OCI-LY7 (cell line): ENCODE data around the gene MAG. TPM values are rescaled to one million over a fixed set of nuclear protein-coding genes. Genes with fewer than 3 reads are reported as not detected.

ENCODE experiments used
- BruUV-seq: library from RNA; stranded (reverse); fragments of 400-500 nt; replicated peaks from 2 replicates; lab custom pipeline; 2021; lab: Mats Ljungman, UMichigan
- CTCF ChIA-PET: fragments of 300-600 bp; sonication (Branson Sonifier 250); formaldehyde crosslinking; loops from one replicate; lab custom pipeline; 2022; ENCODE audit warnings: antibody characterized with exemption; ENCODE audit not compliant: unreplicated experiment; lab: Charles Lee
- POLR2A ChIA-PET: fragments of 300-600 bp; sonication (Branson Sonifier 250); formaldehyde crosslinking; loops from one replicate; lab custom pipeline; 2022; ENCODE audit warnings: antibody characterized with exemption; lab: Charles Lee
- DNase-seq: peaks from one replicate; pipeline ENCODE4 v3.0.0-alpha.2; 2015; ENCODE audit warnings: low spot score
- H2AFZ ChIP-seq: fragments of 200-600 bp; sonication (generic), shearing (Covaris generic); 2 replicates; pipeline ENCODE4 v1.6.1; 2014; ENCODE audit warnings: mild to moderate bottlenecking, antibody characterized with exemption, low read length, moderate library complexity
- H3K27ac ChIP-seq: fragments of 200-600 bp; sonication (generic); 2 replicates; pipeline ENCODE4 v1.5.1; 2014; ENCODE audit warnings: mixed run types, low read depth, mild to moderate bottlenecking, moderate library complexity, low read length, inconsistent platforms; ENCODE audit not compliant: poor library complexity, severe bottlenecking
- H3K36me3 ChIP-seq: fragments of 200-600 bp; sonication (generic); 2 replicates; pipeline ENCODE4 v1.6.1; 2014; ENCODE audit warnings: mild to moderate bottlenecking, antibody characterized with exemption, low read length, moderate library complexity, mixed read lengths; ENCODE audit not compliant: insufficient read depth
- H3K4me1 ChIP-seq: fragments of 200-600 bp; sonication (generic); 2 replicates; pipeline ENCODE4 v1.5.1; 2014; ENCODE audit warnings: mild to moderate bottlenecking, low read length; ENCODE audit not compliant: insufficient read depth, poor library complexity, severe bottlenecking
- H3K4me2 ChIP-seq: fragments of 200-600 bp; sonication (generic); 2 replicates; pipeline ENCODE4 v1.6.1; 2014; ENCODE audit warnings: mild to moderate bottlenecking, low read length
- H3K4me3 ChIP-seq: fragments of 200-600 bp; sonication (generic); 2 replicates; pipeline ENCODE4 v1.5.1; 2014; ENCODE audit warnings: mild to moderate bottlenecking, low read depth, low read length; ENCODE audit not compliant: poor library complexity, severe bottlenecking
- H3K79me2 ChIP-seq: fragments of 200-600 bp; sonication (generic); 2 replicates; pipeline ENCODE4 v1.6.1; 2016; ENCODE audit warnings: low read depth, mild to moderate bottlenecking, low read length, moderate library complexity, mixed read lengths; ENCODE audit not compliant: insufficient read depth
- H3K9me2 ChIP-seq: fragments of 200-600 bp; sonication (generic); 2 replicates; pipeline ENCODE4 v1.6.1; 2016; ENCODE audit warnings: mild to moderate bottlenecking, low read length, mixed read lengths; ENCODE audit not compliant: insufficient read depth
- H3K9me3 ChIP-seq: fragments of 200-600 bp; sonication (generic); 2 replicates; pipeline ENCODE4 v1.6.1; 2014; ENCODE audit warnings: mild to moderate bottlenecking, mixed run types, low read length, mixed read lengths
- H4K20me1 ChIP-seq: fragments of 200-600 bp; sonication (generic); 2 replicates; pipeline ENCODE4 v1.6.1; 2014; ENCODE audit warnings: mild to moderate bottlenecking, antibody characterized with exemption, low read length, moderate library complexity, mixed read lengths; ENCODE audit not compliant: insufficient read depth
- CTCF ChIP-seq: fragments of 200-600 bp; sonication (generic); conservative IDR thresholded peaks from 2 replicates; pipeline ENCODE4 v1.5.1; 2014; ENCODE audit warnings: mild to moderate bottlenecking, antibody characterized with exemption, low read length, moderate library complexity, mixed read lengths
- EZH2phosphoT487 ChIP-seq: fragments of 200-600 bp; sonication (generic); IDR thresholded peaks from 2 replicates; pipeline ENCODE4 v1.6.1; 2018; ENCODE audit warnings: low read depth, borderline replicate concordance, mild to moderate bottlenecking, mixed run types, antibody characterized with exemption, low read length, moderate library complexity, mixed read lengths
- intact Hi-C: fragments of 100-400 bp; cut with micrococcal nuclease; formaldehyde crosslinking; loops from one replicate; pipeline ENCODE4 v1.10.0; 2022; ENCODE audit not compliant: unreplicated experiment
- total RNA-seq, 2 experiments: library from RNA; depleted of rRNA in 1 of 2; stranded (reverse); fragments of >200 nt in 1 of 2; shearing (Covaris generic) in 1 of 2; gene quantifications; 2 replicates each; pipeline ENCODE4 v1.2.3, GENCODE V29; 2014 to 2022

Gene MAG
- total RNA-seq, 2 experiments from 2014 or later = 4.6 to 10.1 TPM

- TF ChIP-seq EZH2phosphoT487 (no peak), CTCF (no peak)
- Histone ChIP-seq H3K4me1 (peaks cover 78% of the 10 kb centered on the region), H3K9me3 (no peaks in the 10 kb centered on the region), H2AFZ (peak overlapping the region; percentile 31; the same call in 1 of the 2 replicates), H3K27ac (peak overlapping the region; percentile 26), H3K79me2 (no peaks in the 10 kb centered on the region), H3K9me2 (no peaks in the 10 kb centered on the region), H3K4me3 (no peak overlapping the region), H3K36me3 (no peaks in the 10 kb centered on the region), H4K20me1 (no peaks in the 10 kb centered on the region), H3K4me2 (peak overlapping the region; percentile 11; the same call in 1 of the 2 replicates)
- ChIA-PET CTCF (no interaction called here), POLR2A (interaction anchor here (1.0 to 1.4 kb wide), 3 partner anchors 9 to 25 kb away, joined by 3 to 5 read pairs (median 4); no protein-coding TSS in a partner anchor)
- DNase-seq = no peak
- intact Hi-C loops = loop anchor here (2.0 kb wide), 1 partner anchor 41 kb away; no protein-coding TSS in a partner anchor
- BruUV-seq = no TSS peak
Measured at GRCh38 chr19:35307931-35308330, 16.0 kb downstream of the MAG start.

- ChIA-PET POLR2A (interaction anchor here (1.0 to 1.1 kb wide), 2 partner anchors 15 to 24 kb away, joined by 3 to 5 read pairs; no protein-coding TSS in a partner anchor), CTCF (no interaction called here)
- H3K36me3 ChIP-seq = no peaks in the 10 kb centered on the region
- BruUV-seq = no TSS peak
- no peaks in the 10 kb centered on the region for H4K20me1 ChIP-seq
- DNase-seq = no peak
- no peaks in the 10 kb centered on the region for H3K9me2 ChIP-seq
- no peaks in the 10 kb centered on the region for H3K79me2 ChIP-seq
- no peak overlapping the region for H3K4me2 ChIP-seq
- intact Hi-C loops = no loop called here
- peaks cover 78% of the 10 kb centered on the region for H3K4me1 ChIP-seq
- H3K4me3 ChIP-seq = no peak overlapping the region
- H3K27ac ChIP-seq = no peak overlapping the region
- no peaks in the 10 kb centered on the region for H3K9me3 ChIP-seq
- no peak overlapping the region for H2AFZ ChIP-seq
- TF ChIP-seq EZH2phosphoT487 = no peak
- TF ChIP-seq CTCF = no peak
Measured at GRCh38 chr19:35308910-35309309, 16.9 kb downstream of the MAG start.

GRCh38 chr19:35309481-35310279 is 17.7 kb downstream of the MAG start:
- no peak overlapping the region for H2AFZ ChIP-seq
- no peak overlapping the region for H3K27ac ChIP-seq
- no peaks in the 10 kb centered on the region for H4K20me1 ChIP-seq
- no peaks in the 10 kb centered on the region for H3K9me2 ChIP-seq
- TF ChIP-seq CTCF (no peak), EZH2phosphoT487 (no peak)
- no TSS peak for BruUV-seq
- no peaks in the 10 kb centered on the region for H3K9me3 ChIP-seq
- ChIA-PET CTCF (no interaction called here), POLR2A (no interaction called here)
- no peak overlapping the region for H3K4me2 ChIP-seq
- no peak overlapping the region for H3K4me3 ChIP-seq
- no peaks in the 10 kb centered on the region for H3K36me3 ChIP-seq
- no peak for DNase-seq
- H3K4me1 ChIP-seq = peaks cover 76% of the 10 kb centered on the region
- intact Hi-C loops = no loop called here
- H3K79me2 ChIP-seq = no peaks in the 10 kb centered on the region
